G401.6 (cell line): ENCODE measurements around the gene GC.
"Not testable (repeated sequence)": the region's sequence is repeated elsewhere in the genome, so short reads cannot be mapped to it uniquely, and the experiment has no call there.

ENCODE experiments used
- FAIRE-seq: peaks from 2 replicates; lab custom pipeline; 2012; peaks lifted over from hg19 to GRCh38; lab: Jason Lieb, UNC

GC gene

GRCh38 chr4:71783972-71784371 lies at the start of gene GC:
TSS of gene GC (minus strand) at chr4:71784079. CDS start at chr4:71784018, 61 bp downstream.
- FAIRE-seq, result no peak

DNA sequence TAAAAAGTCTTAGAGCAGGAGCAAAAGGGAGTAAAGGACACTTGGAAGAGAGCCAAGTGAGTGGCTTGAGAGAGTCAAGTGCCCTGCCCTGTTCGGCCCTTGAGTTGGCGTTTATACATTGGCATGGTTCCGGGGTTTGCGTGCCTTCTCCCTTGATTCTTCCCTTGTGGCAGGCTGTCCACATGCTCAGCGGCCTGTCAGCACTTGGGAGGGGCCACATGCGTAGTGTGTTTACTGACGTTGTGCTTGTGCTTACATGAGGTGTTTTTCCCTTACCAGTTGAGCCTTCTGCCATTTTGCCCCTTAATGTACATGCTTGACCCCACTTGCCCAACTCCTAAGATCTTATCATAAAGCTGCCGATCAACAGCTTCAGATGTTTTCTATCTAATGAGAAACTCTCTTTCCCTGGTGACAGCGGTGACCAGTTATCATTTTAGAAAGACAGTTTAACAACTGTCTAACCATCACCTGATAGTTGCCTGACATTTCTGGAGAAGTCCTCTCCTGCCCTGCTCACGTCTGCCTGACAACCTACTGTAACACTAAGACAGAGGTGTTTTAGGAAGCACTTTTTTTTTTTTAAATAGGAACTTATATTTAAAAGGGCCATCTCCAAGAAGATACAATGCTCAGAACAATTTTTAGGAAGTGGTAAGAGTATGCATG lies 49.5 kb upstream of the GC start:
- no peak for FAIRE-seq

DNA sequence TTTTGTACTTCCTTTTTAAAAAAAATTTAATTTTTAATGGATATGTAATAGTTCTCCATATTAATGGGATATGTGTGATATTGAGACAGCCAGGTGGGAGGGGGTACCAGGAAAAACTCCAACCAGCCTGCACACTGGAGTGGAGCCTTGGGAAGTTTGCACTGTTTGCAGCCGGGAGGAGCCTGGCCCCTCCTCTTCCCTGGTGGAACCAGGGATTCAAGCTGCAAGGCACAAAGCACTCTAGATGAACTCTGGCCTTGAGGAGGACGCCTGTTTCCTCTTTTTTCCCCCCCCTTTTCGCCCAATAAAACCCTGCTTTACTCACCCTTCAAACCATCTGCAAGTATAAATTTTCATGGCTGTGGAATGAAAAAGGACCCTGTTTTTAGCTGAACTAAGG lies 48.2 kb upstream of the GC start:
- FAIRE-seq, result no peak

GRCh38 chr4:71830497-71831190 lies 46.8 kb upstream of the GC start:
- no peak for FAIRE-seq

GRCh38 chr4:71828470-71828869 lies 44.6 kb upstream of the GC start:
- FAIRE-seq, result no peak

- no peak for FAIRE-seq
These were observed 43.9 kb upstream of the GC start for GRCh38 chr4:71827826-71828225.

DNA sequence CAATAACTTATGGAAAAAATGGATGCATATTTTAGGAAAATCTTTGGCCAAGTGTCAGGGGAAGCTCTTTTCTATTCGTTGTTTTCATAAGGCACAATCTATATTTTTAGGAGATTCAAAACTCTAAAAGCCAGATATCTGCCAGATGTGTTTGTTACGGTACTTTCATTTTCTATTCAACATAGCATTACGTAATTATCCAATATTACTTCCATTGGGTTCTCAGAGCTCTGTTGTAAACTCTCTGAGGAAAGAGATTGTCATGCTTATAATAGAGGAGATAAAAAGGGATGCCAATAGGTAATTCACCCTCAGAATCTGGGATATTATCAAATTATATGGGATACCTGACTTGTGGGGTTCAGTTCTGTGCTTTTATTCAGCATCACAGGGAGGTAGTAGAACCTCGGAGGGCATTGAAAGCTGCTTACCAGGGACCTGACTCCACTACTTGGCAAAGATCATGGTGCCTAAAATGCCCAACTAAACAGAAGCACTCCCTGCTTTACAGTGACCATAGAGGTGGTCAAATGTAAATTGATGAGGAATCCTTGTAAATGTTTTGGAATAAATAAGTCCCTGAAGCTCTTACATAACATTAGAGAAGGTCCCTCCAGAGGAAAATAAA lies 32.9 kb upstream of the GC start:
- no peak for FAIRE-seq

DNA sequence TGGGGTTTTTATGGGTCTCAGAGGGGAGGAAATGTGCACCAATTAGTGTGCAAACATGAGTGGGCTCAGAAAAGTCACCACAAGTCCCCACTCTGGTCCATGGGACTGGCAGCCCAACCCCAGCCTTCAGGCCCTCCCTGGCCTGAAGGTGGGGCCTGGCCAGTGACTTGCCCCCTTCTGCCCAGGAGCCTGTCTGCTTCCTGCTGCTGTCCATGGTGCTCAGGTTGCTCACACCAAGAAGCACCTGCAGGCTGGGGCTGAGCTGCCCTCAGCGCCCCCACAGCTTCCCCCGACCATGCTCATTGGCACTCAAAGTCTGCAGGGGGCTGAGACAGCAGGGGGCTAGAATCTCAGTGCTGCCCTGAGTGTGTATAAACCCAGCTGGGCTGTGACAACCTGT lies 30.6 kb upstream of the GC start:
- no peak for FAIRE-seq

DNA sequence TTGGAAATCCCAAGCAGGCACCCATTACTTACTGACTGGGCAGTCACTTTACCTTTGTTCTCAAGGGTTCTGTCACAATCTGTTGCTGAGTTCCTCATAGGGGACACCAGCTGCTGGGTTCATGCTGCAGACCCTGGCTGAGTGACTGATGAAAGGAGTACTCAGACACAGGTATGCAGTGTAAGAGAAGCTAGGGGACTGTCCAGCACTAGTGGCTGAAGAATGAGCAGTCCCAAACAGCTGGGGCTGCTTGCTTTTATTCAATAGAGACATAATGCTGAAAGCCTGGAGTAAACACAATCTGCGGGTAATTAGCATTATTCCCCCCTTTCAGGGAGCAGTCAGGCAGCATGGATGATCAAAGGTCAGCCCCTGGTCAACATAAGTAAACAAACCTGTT lies 25.9 kb upstream of the GC start:
- not testable (repeated sequence) for FAIRE-seq

DNA sequence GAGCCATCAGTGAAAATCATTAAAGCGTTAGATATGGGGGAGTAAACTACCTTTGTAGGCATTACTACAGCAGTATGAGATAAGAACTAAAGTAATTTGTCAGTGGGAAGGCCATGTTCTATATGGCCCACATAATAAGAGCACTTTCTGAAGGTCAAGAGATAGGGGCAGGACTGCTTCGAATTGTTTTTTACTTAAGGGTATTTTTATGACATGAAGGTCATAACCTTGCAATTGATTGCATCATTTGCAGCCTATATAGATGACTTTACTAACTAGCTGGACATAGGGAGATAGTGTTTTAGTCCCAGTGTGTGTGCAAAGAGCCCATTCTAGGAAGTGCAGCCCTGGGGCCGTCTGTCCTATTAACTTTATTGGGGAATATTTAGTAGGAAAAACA lies 23.6 kb upstream of the GC start:
- FAIRE-seq, result no peak

DNA sequence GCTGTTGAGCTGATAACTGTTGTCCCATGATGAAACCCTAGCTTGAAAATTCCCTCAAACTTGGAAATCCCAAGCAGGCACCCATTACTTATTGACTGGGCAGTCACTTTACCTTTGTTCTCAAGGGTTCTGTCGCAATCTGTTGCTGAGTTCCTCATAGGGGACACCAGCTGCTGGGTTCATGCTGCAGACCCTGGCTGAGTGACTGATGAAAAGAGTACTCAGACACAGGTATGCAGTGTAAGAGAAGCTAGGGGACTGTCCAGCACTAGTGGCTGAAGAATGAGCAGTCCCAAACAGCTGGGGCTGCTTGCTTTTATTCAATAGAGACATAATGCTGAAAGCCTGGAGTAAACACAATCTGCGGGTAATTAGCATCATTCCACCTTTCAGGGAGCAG lies 21.4 kb upstream of the GC start:
- FAIRE-seq, result not testable (repeated sequence)

DNA sequence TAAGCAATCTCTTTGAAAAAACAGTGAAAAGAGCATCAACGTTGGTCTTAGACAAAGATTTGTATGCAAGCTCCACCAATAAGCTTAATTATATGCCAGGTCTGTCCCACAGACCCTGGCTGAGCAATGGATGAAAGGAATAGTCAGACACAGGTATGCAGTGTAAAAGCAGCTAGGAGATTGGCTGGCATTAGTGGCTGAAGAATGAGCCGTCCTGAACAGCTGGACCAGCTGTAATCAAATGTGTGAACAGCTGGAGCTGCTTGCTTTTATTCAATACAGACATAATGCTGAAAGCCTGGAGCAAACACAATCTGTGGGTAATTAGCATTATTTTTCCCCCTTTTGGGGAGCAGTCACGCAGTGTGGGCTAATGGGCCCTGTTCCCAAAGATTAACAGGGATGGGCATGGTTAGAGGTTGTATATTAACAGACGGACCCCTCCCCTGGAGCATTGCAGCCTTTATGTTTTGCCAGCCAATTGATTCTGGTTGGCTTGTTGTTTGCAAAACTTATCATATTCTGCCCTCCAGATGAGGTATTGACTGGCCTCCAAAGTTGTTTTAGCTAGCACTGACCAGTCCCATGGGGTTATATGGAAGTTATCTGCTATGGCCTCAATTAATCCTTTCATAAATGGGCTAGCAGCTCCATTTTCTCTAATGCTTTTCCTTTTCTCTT lies 20.3 kb upstream of the GC start:
- FAIRE-seq, result not testable (repeated sequence)

GRCh38 chr4:71785959-71786358 lies 2.1 kb upstream of the GC start:
- FAIRE-seq, result no peak

GRCh38 chr4:71784569-71785197 lies 804 bp upstream of the GC start:
- FAIRE-seq, result no peak

DNA sequence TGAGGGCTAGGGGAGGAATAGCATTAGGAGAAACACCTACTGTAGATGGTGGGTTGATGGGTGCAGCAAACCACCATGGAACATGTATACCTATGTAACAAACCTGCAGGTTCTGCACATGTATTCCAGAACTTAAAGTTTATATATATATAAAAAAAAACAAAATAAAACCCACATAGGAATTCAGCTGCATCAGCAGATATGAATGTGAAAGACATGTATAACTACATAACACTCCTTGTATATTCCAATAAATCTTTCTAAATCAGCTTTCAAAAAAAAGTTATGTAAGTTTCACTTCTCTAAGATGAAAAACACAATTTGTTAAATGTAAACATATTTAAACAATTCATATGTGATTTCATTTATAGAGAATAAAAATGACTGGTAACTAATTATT lies 6.0 kb downstream of the GC start:
- peak; percentile 70 for FAIRE-seq

DNA sequence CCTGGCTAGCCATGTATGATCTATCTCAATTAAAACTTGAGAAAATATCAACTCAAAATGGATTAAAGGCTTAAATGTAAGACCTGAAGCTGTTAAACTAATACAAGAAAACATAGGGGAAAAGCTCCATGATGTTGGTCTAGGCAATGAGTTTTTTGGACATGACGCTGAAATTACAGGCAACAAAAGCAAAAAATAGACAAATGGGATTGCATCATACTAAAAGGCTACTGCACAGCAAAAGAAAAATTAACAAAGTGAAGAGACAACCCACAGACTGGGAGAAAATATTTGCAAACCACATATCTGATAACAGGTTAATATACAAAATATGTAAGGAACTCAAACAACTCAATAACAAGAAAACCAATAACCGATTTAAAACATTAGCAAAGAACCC lies 8.4 kb downstream of the GC start:
- no peak for FAIRE-seq

- FAIRE-seq, result no peak
These were observed 9.7 kb downstream of the GC start for GRCh38 chr4:71774136-71774535.

GRCh38 chr4:71773004-71773403 lies 10.9 kb downstream of the GC start:
- FAIRE-seq, result no peak

GRCh38 chr4:71772592-71772991 lies 11.3 kb downstream of the GC start:
- no peak for FAIRE-seq

- no peak for FAIRE-seq
These were observed 12.3 kb downstream of the GC start for GRCh38 chr4:71771613-71772012.

- no peak for FAIRE-seq
These were observed 14.4 kb downstream of the GC start for GRCh38 chr4:71769434-71769833.

DNA sequence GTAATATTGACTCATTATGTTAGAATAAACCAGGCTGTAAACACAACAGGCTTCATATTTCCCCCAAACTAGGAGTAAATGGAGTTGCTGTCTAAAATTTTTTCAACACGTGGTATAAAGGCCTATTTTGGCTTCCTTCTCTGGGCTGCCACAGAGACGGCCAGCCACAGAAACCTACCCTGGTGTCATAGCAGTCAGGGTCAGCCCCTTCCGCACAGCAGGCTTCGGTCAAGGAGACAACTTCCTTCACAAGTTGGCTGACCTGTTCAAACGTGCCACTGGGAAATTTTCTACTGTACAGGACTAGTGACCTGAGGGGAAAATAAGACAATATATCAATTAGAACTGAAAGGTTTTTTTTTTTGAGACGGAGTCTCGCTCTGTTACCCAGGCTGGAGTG lies 15.8 kb downstream of the GC start:
- no peak for FAIRE-seq
